Ishikawa (cell line): ENCODE results near the gene TUBGCP2.

Experiments
- CREB1 ChIP-seq: IDR thresholded peaks from 2 replicates; pipeline ENCODE4 v1.6.1; 2012; ENCODE audit warnings: low read depth
- EP300 ChIP-seq: IDR thresholded peaks from 2 replicates; pipeline ENCODE4 v1.6.1; 2012; ENCODE audit warnings: borderline replicate concordance
- FOXM1 ChIP-seq: IDR thresholded peaks from 2 replicates; pipeline ENCODE4 v1.6.1; 2012; ENCODE audit warnings: low read depth, borderline replicate concordance
- RAD21 ChIP-seq: IDR thresholded peaks from 2 replicates; pipeline ENCODE4 v1.6.1; 2012; ENCODE audit warnings: low read depth
- YY1 ChIP-seq: IDR thresholded peaks from 2 replicates; pipeline ENCODE4 v1.6.1; 2012; ENCODE audit warnings: low read depth
- TF ChIP-seq, protein P1 (sequence below): IDR thresholded peaks from 2 replicates; pipeline ENCODE4 v1.6.1; 2012; ENCODE audit warnings: low read depth, mild to moderate bottlenecking
- TF ChIP-seq, protein P2 (sequence below): IDR thresholded peaks from 2 replicates; pipeline ENCODE4 v1.6.1; 2012

DNA sequence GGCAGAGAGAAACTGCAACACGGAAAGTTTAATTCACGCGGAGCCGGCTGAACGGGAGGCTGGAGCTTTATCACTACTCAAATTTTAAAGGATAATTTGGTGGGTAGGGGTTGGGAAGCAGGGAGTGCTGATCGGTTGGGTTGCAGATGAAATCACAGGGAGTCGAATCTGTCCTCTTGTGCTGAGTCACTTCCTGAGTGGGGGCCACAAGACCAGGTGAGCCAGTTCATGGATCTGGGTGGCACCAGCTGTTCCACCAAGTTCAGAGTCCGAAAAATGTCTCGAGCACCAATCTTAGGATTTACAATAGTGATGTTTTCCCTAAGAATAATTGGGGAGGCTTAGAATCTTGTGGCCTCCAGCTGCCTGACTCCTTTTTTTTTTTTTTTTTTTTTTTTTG lies 34.9 kb upstream of the TUBGCP2 start:
- TF ChIP-seq, protein P1, sequence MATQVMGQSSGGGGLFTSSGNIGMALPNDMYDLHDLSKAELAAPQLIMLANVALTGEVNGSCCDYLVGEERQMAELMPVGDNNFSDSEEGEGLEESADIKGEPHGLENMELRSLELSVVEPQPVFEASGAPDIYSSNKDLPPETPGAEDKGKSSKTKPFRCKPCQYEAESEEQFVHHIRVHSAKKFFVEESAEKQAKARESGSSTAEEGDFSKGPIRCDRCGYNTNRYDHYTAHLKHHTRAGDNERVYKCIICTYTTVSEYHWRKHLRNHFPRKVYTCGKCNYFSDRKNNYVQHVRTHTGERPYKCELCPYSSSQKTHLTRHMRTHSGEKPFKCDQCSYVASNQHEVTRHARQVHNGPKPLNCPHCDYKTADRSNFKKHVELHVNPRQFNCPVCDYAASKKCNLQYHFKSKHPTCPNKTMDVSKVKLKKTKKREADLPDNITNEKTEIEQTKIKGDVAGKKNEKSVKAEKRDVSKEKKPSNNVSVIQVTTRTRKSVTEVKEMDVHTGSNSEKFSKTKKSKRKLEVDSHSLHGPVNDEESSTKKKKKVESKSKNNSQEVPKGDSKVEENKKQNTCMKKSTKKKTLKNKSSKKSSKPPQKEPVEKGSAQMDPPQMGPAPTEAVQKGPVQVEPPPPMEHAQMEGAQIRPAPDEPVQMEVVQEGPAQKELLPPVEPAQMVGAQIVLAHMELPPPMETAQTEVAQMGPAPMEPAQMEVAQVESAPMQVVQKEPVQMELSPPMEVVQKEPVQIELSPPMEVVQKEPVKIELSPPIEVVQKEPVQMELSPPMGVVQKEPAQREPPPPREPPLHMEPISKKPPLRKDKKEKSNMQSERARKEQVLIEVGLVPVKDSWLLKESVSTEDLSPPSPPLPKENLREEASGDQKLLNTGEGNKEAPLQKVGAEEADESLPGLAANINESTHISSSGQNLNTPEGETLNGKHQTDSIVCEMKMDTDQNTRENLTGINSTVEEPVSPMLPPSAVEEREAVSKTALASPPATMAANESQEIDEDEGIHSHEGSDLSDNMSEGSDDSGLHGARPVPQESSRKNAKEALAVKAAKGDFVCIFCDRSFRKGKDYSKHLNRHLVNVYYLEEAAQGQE: no peak
- TF ChIP-seq, protein P2, sequence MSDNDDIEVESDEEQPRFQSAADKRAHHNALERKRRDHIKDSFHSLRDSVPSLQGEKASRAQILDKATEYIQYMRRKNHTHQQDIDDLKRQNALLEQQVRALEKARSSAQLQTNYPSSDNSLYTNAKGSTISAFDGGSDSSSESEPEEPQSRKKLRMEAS: no peak
- no peak for TF ChIP-seq RAD21
- TF ChIP-seq FOXM1: no peak
- no peak for TF ChIP-seq YY1
- no peak for TF ChIP-seq CREB1
- no peak for TF ChIP-seq EP300
